Ovary (tissue), 9 donors: Measurements from ENCODE around the gene CACNA2D4. TPM values are rescaled to one million over a fixed set of nuclear protein-coding genes. Genes with fewer than 3 reads are reported as not detected.
A peak's percentile ranks its signal among the peaks of the same experiment; 100 is the strongest.

Experiments used
- DNase-seq, 5 donors: peaks; one replicate each; pipeline ENCODE4 v3.0.0-alpha.2; 2019 to 2020
- H3K27ac ChIP-seq, 2 donors: fragments of 200-600 bp; one replicate each; pipeline versions ENCODE4 v1.5.1 to v1.8.0; 2019 to 2022
- H3K27me3 ChIP-seq: fragments of 200-600 bp; one replicate; pipeline ENCODE4 v1.8.0; 2022
- H3K36me3 ChIP-seq: fragments of 200-600 bp; sonication (generic); one replicate; pipeline ENCODE4 v1.5.1; 2019
- H3K4me1 ChIP-seq: one replicate; pipeline ENCODE4 v1.8.1; 2013; ENCODE audit warnings: mild to moderate bottlenecking, moderate library complexity; ENCODE audit not compliant: insufficient read depth
- H3K4me3 ChIP-seq: fragments of 200-600 bp; sonication (generic); one replicate; pipeline ENCODE4 v1.5.1; 2017
- H3K9me3 ChIP-seq, 2 donors: fragments of 200-600 bp in 1 of 2; sonication (generic) in 1 of 2; one replicate each; pipeline versions ENCODE4 v1.5.1 to v1.8.1; 2013 to 2019; ENCODE audit warnings: mild to moderate bottlenecking in 1 of 2, moderate library complexity in 1 of 2
- CTCF ChIP-seq, 3 donors: fragments of 450-650 bp in 2 of 3; fragments of 200-600 bp in 1 of 3; IDR thresholded peaks; one replicate each; pipeline versions ENCODE4 v1.5.1 to v1.8.0; 2016 to 2022; ENCODE audit warnings: antibody characterized with exemption in 3 of 3, mild to moderate bottlenecking in 1 of 3
- EP300 ChIP-seq: sonication (generic); formaldehyde crosslinking; IDR thresholded peaks from one replicate; pipeline ENCODE4 v1.6.1; 2017; ENCODE audit warnings: antibody characterized with exemption
- POLR2A ChIP-seq: fragments of 450-650 bp; IDR thresholded peaks from one replicate; pipeline ENCODE4 v1.6.1; 2017; ENCODE audit warnings: antibody characterized with exemption, mild to moderate bottlenecking, moderate library complexity
- WGBS, 3 donors: extraction: QIAGEN DNeasy Blood & Tissue Kit in 1 of 3; methylation state at CpG; one replicate each; pipeline versions ENCODE4 v1.1.5 to v1.1.7; 2013 to 2017; 5-methylcytosine and 5-hydroxymethylcytosine counted together
- intact Hi-C, 4 donors: fragments of 100-400 bp; cut with DNase I; formaldehyde crosslinking; loops; one replicate each; pipeline versions ENCODE4 v1.11.0 to v1.15.1; 2022 to 2023
- polyA plus RNA-seq, 2 donors: library from polyadenylated mRNA; stranded (reverse); fragments of 200-250 nt in 1 of 2; fragments of 350-450 nt in 1 of 2; fragmentation: Illumina TruSeq in 1 of 2; extraction: RNeasy Lipid Tissue Mini Kit (QIAGEN cat#74804) in 1 of 2; gene quantifications; one replicate each; pipeline ENCODE4 v1.2.3, GENCODE V29; 2013 to 2014
- total RNA-seq, 7 donors: library from RNA; depleted of rRNA in 2 of 7; stranded (reverse); fragments of >200 nt in 2 of 7; fragmentation: NEBNext Ultra II Directional in 3 of 7; extraction: Animal tissue kit (Norgen Biotek cat#: 25700) in 3 of 7; gene quantifications; one replicate each; pipeline versions ENCODE4 v1.1.0 to v1.2.4, GENCODE V29; 2016 to 2023
- donor health status: DM: no; HTN: no; CAD: no; lungs with moderate emphysema.
- donor health status: DM: no; HTN: no; CAD: no.
- donor health status: Bipolar disorder and iron deficiency.
- donor health status: DM: yes; HTN: yes; CAD: no.
- donor health status: DM: no; HTN: no; CAD: no.
- donor health status: DM: yes; HTN: yes; CAD: no.

The CACNA2D4 gene
- total and polyA plus RNA-seq, 9 donors = 2.1 to 6.8 (median 3.2) TPM

DNA sequence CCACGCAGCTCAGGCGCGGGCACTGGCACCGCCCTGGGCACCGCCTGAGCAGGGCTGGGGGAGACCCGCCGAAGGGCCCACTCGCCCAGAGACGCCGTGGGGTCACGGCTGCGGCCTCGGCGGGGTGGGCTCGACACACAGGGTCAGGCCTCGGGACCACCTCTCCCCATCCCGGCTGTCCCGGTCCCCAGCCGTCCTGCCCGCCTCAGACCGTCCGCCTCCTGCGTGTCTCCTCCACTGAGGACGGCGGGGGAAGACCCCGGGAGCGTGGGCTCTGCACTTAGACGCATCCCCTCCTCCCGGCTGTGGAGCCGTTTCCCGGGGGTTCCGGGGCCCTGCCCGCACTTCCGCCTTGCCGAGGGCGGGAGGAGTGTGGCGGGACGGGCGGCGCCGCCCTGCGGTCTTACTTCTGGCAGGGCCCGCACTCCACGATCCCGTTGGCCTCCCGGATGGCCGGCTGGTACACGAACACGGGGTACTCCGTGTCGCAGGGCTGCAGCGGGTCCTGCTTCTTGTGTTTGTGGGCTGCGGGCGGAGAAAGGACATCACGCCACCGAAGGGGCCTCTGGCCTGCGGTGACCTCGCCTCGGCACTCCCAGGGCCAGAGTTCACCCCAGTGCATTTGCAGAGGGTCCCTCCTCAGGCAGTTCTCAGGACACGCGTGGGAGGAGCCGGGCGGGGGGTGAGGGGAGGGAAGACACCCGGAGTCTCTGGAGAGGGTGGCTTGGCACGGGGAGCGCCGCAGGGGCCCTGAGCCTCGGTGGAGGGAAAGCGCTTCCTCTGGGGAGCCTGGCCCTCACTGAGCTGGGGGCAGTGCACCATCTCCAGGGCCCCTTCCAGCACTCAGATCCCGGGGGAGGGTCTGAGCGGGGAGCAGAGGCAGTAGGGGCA, 121.2 kb downstream of the CACNA2D4 start:
- peak overlapping the region; percentile 46 for H3K4me3 ChIP-seq
- no peaks in the 10 kb centered on the region for H3K27me3 ChIP-seq
- intact Hi-C loops = loop anchor here (2.0 to 10.0 kb wide), 6 partner anchors 140 to 785 kb away; no protein-coding TSS in a partner anchor
- peak overlapping the region; percentile 13 to 49 for H3K27ac ChIP-seq
- TF ChIP-seq EP300 (no peak), CTCF (IDR thresholded peaks at IDR 0.05) (no peak)
- peaks cover 3% of the 10 kb centered on the region for H3K4me1 ChIP-seq
- no peaks in the 10 kb centered on the region for H3K9me3 ChIP-seq
- 16 to 23% (median 19%) methylated on average over 49 to 71 of the region's 71 CpGs for WGBS, 3 donors
- H3K36me3 ChIP-seq = no peaks in the 10 kb centered on the region
- DNase-seq = peak; percentile 58 to 76 (median 65)

DNA sequence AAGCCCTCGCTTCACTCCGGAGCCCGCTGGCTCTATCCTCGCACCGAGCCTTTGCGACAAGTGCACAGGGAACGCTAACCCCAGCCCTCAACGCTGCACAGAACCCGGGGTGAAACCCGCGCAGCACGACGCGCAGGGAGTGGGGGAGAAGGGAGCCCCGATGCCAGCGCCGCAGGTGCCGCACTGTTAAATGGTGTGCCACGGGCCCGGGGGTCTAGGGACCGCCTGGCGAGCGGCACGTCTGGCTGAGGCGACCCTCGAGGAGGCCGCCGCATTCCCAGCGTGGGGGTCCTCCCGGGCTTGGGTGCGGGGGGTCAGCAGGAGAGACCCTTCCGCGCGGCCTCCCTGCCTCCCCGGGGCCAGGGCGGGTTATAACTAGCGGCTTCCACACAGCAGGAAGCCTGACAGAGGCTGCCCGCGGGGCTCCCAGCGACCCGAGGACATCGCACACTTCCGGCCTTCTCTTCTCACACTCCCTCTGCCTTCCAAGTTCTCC, 121.9 kb downstream of the CACNA2D4 start:
- Histone ChIP-seq H3K27me3 (no peaks in the 10 kb centered on the region), H3K4me3 (peak overlapping the region; percentile 46), H3K9me3 (no peaks in the 10 kb centered on the region), H3K27ac (peak overlapping the region in 1 of 2 donors; percentile 13), H3K4me1 (peaks cover 3% of the 10 kb centered on the region), H3K36me3 (no peaks in the 10 kb centered on the region)
- no peak for TF ChIP-seq EP300
- no peak for TF ChIP-seq CTCF (IDR thresholded peaks at IDR 0.05)
- no peak for TF ChIP-seq POLR2A
- intact Hi-C loops = loop anchor here (2.0 to 10.0 kb wide), 6 partner anchors 141 to 786 kb away; no protein-coding TSS in a partner anchor
- 1 to 2% (median 2%) methylated on average over 33 to 43 of the region's 43 CpGs for WGBS, 3 donors
- peak in 3 of 5 donors; percentile 52 to 60 (median 59) for DNase-seq

- WGBS, 3 donors = 2 to 3% (median 2%) methylated on average over 45 of the region's 45 CpGs
- Histone ChIP-seq H3K27me3 (no peaks in the 10 kb centered on the region), H3K36me3 (no peaks in the 10 kb centered on the region), H3K27ac (no peak overlapping the region), H3K4me1 (peaks cover 3% of the 10 kb centered on the region), H3K4me3 (peak overlapping the region; percentile 46), H3K9me3 (no peaks in the 10 kb centered on the region)
- intact Hi-C loops = loop anchor here (2.0 to 10.0 kb wide), 6 partner anchors 141 to 786 kb away; no protein-coding TSS in a partner anchor
- TF ChIP-seq POLR2A = peak; percentile 37
- TF ChIP-seq CTCF (IDR thresholded peaks at IDR 0.05) = peak; percentile 99 to 100 (median 99)
- TF ChIP-seq EP300 = no peak
- peak; percentile 90 to 94 (median 92) for DNase-seq
Observed at GRCh38 chr12:1795785-1796514, 122.5 kb downstream of the CACNA2D4 start.

DNA sequence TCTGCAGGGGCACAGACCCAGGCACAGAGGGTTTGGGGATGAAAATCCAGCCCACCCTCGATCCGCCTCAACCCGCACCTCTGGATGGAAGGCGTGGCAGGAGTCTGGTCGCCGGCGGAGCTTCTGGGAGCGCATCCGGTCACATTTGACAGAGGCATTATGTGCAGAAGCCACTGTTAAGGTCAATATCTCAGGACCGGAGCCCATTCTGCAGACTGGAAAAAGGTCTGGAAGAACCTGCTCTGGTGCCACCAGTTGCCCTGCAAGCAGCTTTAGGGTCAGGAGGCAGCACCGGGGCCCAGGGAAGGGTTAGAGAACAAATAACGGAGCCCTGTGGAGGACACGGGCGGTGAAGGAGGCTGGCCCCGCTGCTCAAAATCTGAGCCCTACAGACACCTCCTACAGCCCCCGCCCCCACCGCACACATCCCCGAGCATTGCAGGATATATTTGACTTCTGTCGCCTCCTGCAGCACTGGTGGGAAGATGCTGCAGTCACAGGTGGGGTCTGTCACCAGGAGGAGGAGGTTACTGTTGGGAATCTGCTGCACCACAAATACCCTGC, 123.1 kb downstream of the CACNA2D4 start:
- Histone ChIP-seq H3K27me3 (no peaks in the 10 kb centered on the region), H3K36me3 (no peaks in the 10 kb centered on the region), H3K27ac (no peak overlapping the region), H3K4me1 (peaks cover 3% of the 10 kb centered on the region), H3K4me3 (no peak overlapping the region), H3K9me3 (no peaks in the 10 kb centered on the region)
- intact Hi-C loops = loop anchor here (5.0 to 10.0 kb wide), 5 partner anchors 142 to 787 kb away; no protein-coding TSS in a partner anchor
- WGBS, 3 donors = 63 to 71% (median 65%) methylated on average over 19 of the region's 19 CpGs
- TF ChIP-seq POLR2A (no peak), EP300 (no peak), CTCF (IDR thresholded peaks at IDR 0.05) (no peak)
- DNase-seq = peak in 1 of 5 donors; percentile 36
